HG03342 (cell line): Measurements from ENCODE around the gene CFL2.
"Not testable (repeated sequence)": the region's sequence is repeated elsewhere in the genome, so short reads cannot be mapped to it uniquely, and the experiment has no call there.

Source experiments
- ATAC-seq: cut with Tn5 transposase; IDR thresholded peaks from one replicate; pipeline ENCODE4 v1.9.1; 2021; ENCODE audit warnings: mild to moderate bottlenecking, moderate library complexity; ENCODE audit not compliant: unreplicated experiment

The CFL2 gene

GRCh38 chr14:34711796-34712712, 2.3 kb downstream of the CFL2 start:
- ATAC-seq = no peak

DNA sequence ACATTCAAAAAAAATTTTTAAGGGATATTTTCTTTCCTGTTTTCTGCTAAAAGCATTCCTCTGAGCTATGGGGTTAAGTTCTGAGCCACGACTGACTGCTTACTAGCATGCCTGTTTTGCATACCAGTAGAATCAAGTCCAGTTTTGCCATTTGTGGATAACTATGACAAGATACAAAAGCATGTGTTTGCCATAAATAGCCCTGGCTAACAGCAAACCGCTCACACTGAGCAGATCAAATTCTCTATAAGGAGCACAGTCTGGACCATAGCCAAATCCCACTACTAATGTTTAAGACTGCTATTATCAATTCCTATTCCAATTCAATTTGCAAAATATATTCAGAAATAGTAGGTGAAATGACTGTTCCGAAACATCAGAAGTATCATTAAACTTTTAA, 3.2 kb downstream of the CFL2 start:
- ATAC-seq = peak; percentile 45

DNA sequence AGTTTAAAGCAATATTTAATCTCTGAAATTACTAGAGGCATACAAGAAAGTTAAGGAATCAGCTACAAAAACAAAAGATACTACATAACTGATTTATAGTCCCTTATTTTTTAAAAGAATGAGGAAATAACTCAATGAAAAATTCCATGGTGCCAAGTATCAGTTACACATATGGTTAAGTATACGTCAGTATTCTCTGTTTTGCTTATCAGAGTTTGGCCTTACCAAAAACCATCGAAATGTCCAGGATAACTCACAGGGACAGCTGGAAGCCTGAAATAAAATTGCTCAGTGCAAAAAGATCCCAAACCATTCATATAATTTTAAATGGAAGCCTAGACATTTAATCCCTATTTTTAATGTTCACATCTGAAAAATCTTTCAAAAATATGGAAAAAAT, 3.6 kb downstream of the CFL2 start:
- no peak for ATAC-seq

DNA sequence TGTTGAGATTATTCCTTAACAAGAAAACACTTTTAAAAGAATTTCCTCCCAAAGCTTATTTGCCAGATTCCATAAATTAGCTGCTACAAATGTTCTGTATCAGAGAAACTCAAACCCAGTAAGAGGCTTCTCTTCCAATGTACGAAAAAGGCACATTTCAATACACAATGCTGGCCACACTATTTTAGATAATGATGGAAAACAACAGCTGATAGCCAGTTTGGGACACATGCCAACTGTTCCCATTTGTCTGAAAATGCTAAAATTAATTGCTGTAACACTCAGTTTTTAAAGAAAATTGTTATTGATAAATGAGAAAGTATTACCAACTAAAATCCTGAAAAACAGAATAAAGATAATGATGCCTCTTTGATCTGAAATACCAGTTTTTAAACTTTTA, 4.4 kb downstream of the CFL2 start:
- no peak for ATAC-seq

DNA sequence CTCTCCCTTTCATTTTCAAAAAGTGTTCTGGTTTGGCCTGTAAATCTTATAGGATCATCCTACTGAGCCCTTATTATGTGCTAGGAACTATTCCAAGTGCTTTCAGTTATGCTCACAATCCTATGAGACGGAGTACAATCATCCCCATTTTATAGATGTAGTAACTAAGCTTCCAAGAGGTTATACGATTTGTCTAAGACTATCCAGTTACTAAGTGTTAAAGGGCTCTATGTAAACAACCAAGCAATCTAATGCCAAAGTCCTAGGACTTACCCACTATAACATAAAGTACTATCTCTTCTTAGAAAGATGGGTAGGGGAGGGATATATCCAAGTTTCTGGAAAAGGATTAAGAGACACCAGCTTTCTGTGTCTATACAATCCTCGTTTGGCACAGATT, 6.7 kb downstream of the CFL2 start:
- no peak for ATAC-seq

GRCh38 chr14:34701808-34702207, 12.6 kb downstream of the CFL2 start:
- no peak for ATAC-seq

- ATAC-seq = no peak
Measured at GRCh38 chr14:34700622-34701130, 13.7 kb downstream of the CFL2 start.

DNA sequence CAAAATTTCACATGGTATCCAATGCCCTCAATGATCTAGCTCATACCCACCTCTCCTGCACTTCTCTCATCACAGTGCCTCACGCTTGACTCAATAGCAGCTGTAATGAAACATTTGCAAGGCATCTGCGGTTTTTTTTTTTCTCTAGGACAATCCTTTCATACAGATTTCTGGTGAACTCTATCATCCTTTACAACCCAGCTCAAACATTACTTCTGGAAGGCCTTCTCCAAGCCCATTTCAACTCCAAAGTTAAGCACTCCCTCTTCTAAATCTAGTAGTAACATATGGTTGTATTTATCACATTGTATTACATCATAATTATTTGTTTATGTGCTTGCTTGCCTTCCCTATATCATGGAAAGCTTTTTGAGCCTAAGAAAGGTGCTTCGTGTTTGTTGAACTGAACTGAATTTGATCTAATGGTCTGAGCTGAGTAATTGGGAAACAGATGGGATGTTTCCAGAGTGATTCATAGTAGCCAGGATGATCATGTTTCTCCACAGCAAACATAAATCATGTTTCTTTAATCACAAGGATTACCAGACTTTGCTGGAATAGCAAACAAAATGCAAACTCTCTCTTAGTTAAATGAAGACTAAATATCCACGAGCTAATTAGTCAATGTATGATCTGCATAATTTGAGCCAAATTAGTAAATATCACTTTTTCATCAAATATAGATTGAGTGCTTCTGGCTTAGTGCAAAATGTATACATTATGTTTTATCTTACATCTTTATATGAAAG, 14.3 kb downstream of the CFL2 start:
- no peak for ATAC-seq

DNA sequence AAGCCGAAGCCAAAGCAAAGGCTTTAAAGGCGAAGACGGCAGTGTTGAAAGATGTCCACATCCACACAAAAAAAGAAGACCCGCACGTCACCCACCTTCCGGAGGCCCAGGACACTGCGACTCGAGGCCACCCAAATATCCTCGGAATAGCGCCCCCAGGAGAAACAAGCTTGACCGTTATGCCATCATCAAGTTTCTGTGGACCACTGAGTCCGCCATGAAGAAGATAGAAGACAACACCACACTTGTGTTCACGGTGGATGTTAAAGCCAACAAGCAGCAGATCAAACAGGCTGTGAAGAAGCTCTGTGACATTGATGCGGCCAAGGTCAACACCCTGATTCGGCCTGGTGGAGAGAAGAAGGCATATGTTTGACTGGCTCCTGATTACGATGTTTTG, 20.2 kb downstream of the CFL2 start:
- not testable (repeated sequence) for ATAC-seq

DNA sequence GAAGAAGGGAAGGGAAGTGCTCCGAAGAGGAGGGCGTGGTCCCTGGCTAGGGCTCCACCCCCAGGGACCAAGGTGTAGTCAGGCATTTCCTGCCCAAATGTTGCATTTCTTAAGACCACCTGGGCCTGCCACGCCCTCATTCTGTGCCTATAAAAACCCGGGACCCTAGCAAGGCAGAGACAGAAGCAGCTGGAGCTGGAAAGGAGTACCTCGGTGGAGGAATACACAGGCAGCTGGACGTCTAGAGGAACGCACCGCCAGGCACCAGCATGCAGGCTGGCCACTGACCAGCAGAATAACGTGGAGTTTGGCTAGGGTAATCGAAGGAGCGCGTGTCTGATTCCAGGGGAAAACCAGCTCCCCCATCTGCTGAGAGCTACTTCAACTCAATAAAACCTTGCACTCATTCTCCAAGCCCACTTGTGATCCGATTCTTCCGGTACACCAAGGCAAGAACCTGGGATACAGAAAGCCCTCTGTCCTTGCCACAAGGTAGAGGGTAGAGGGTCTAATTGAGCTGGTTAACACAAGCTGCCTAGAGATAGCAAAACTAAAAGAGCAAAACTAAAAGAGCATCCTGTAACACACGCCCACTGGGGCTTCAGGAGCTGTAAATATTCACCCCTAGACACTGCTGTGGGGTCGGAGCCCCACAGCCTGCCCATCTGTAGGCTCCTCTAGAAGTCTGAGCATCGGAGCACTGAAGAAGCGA, 21.0 kb downstream of the CFL2 start:
- no peak for ATAC-seq

DNA sequence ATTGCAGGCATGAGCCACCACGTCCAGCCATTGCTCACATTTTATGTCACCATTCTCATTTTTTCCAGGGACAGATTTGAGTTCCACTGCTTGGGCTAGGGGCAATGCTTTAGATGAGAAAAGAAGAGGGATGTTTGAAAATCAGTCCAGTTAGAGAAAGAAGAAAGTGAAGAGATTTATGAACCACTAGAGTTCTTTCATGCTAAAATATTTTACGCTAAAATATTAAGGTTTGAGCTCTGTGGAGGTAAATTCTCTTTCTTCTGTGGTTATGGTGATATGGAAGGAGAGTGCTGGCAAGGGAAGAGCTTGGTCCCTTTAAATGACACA, 21.5 kb downstream of the CFL2 start:
- ATAC-seq = no peak

DNA sequence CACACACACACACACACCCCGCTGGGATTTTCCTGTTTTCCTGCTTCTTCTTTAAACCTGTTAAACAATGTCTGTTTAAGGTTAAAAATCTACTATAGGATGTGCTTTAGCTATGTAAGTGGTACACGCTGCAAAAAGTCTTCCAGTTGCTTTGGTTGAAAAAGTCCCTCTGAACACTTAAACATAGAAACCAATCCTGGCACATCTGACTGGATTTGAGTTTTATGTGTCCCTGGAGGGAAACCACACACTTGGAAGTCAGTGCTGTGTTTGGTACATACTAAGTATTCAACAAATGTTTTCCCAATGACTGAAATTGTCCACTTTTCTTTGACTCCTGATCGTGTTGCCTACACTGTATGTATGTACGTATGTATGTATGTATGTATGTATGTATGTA, 22.0 kb downstream of the CFL2 start:
- no peak for ATAC-seq

DNA sequence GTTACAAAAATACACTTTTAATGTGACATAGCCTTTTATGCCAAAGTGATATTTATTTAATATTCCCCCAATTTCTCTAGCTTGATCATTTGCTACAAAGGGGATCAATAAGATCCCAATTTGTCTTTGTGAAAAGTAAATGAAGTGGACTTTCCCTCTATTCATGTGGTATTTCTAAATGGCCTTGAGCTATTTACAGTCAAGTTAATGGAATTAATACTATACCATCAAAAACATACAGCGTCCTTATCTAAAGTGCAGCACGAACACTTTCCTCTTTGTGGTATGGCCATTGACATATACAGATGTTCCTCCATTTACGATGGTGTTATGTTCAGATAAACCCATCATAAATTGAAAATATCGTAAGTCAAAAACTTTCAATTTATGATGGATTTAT, 23.2 kb downstream of the CFL2 start:
- no peak for ATAC-seq

DNA sequence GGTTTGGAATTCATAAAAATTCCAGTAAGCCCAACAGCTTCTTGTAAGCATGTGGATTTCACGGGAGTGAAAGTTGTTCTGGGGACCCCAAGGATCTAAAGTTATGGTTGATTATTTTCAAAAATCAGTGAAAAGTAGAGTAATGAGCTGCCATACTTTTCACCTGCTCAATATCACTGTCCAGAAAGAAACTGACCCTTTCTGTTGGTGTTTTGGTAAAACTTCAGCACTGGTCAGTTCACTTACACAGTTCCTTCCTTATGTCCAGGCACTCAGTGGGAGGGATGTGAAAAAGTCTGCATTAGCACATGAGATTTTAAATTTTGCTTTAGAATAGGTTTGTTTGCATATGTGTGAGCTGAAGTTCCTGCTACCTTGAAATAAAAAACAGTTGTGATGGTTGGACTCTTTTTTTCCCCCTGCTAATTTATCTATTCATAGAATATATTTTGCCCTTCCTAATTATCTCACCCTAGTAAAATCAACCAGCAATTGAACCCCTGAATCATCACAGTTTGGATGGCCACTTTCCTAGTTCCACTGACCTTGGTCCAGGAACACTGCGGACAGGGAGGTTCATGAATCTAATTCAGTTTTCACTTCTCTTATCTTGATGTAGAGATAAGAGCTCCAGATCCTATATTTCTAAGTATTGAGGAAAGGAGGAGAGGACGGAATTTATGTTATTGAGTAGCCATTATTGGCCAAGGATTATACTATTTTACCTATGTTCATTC, 25.8 kb downstream of the CFL2 start:
- ATAC-seq = no peak

DNA sequence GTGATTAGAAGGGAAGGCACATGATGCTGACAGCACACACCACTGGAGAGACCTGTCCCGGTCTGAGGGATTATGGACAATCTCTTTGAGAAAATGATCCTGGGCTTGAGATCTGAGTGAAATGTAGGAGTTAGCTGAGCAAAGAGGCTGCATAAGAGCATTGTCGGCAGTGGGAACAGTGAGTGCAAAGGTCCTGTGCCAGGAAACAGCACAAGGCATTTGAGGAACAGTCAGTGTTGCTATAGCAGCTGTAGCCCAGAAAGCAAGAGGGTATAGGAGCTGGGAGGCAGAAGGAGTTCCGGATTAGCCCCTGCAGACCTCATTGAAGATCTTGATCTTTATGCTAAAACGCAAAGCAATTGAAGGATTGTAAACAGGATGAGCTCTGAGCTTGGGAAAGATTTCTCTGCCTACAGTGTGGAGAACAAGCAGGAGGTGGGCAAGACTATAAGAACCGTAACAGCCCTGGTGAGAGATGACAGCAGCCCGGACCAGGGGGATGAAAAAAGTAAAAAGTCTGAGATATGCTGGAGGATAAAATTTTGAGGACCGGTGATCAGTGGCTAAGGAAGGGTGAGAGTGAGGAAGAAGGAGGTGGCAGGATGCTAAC, 28.5 kb downstream of the CFL2 start:
- ATAC-seq = no peak

GRCh38 chr14:34684578-34684977, 29.8 kb downstream of the CFL2 start:
- no peak for ATAC-seq

DNA sequence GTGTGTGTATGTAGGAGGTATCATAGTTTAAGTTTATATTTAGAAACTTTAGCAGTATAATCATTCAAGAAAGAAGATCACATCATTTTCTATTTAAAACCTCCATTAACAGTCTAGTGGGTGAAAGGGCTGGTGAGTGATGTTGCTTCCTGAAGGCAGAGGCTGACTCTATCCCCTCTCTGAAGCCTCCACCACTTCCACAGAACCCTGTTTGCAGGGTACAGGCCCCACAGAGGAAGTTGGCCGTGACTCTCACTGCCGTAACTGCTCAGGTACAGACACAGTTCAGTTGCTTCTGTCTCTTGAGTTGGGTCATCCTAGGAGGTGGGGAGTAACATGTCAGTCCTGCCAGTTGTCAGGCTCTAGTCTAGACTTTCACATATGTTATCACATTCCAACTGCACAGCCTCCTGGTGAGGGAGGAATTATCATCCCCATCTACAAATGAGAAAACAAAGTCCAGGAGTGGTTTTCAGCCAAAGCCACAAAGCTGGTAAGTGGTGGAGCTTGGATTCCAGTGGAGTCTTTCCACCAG, 31.5 kb downstream of the CFL2 start:
- no peak for ATAC-seq

GRCh38 chr14:34680806-34681479, 33.5 kb downstream of the CFL2 start:
- ATAC-seq = no peak

DNA sequence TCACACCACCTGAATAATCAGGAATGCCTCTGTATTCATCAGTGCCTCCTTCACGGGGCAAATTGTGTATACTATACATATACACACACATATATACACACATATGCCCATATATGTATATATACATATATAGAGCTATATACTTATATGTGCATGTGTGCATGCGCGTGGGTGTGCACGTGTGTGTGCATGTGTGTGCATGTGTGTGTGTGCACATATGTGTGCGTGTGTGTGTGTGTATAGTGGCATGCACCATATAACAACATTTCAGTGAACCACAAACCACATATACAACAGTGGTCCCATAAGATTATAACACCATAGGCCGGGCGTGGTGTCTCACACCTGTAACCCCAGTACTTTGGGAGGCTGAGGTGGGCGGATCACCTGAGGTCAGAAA, 35.7 kb downstream of the CFL2 start:
- no peak for ATAC-seq

- no peak for ATAC-seq
Measured at GRCh38 chr14:34678306-34678705, 36.1 kb downstream of the CFL2 start.
